CD14-positive monocyte (primary cell): ENCODE data around the gene ANAPC10. TPM values are rescaled to one million over a fixed set of nuclear protein-coding genes. Genes with fewer than 3 reads are reported as not detected.

Source experiments
- DNase-seq, 3 donors: peaks; one replicate each; pipeline ENCODE4 v3.0.0-alpha.2; 2011 to 2022
- H2AFZ ChIP-seq: 2 replicates; pipeline ENCODE4 v1.6.0; 2012; ENCODE audit warnings: mild to moderate bottlenecking, low read depth, low read length, inconsistent platforms; ENCODE audit not compliant: insufficient read depth, poor library complexity, severe bottlenecking
- H3K27ac ChIP-seq, 2 donors: 1 replicate in 1 of 2; 2 replicates in 1 of 2; pipeline ENCODE4 v1.5.1; 2012 to 2013; ENCODE audit warnings: low read length in 2 of 2, control low read depth in 1 of 2, inconsistent platforms in 1 of 2, low read depth in 1 of 2, mild to moderate bottlenecking in 1 of 2
- H3K27me3 ChIP-seq, 2 donors: one replicate each; pipeline versions ENCODE4 v1.6.0 to v1.6.1; 2011 to 2013; ENCODE audit warnings: low read length in 2 of 2; ENCODE audit not compliant: control insufficient read depth in 2 of 2, insufficient read depth in 2 of 2
- H3K36me3 ChIP-seq, 2 donors: replicated peaks in 1 of 2; 1 replicate in 1 of 2; 2 replicates in 1 of 2; pipeline versions ENCODE4 v1.5.1 to v1.6.1; 2012 to 2013; ENCODE audit warnings: low read length in 2 of 2, control low read depth in 1 of 2, inconsistent platforms in 1 of 2, mild to moderate bottlenecking in 1 of 2; ENCODE audit not compliant: insufficient read depth in 2 of 2, control insufficient read depth in 1 of 2
- H3K4me1 ChIP-seq, 2 donors: 1 replicate in 1 of 2; 2 replicates in 1 of 2; pipeline versions ENCODE4 v1.5.1 to v1.6.1; 2012 to 2013; ENCODE audit warnings: low read length in 2 of 2, control low read depth in 1 of 2, inconsistent platforms in 1 of 2, mild to moderate bottlenecking in 1 of 2, moderate library complexity in 1 of 2; ENCODE audit not compliant: insufficient read depth in 2 of 2, control insufficient read depth in 1 of 2
- H3K4me2 ChIP-seq: replicated peaks from 2 replicates; pipeline ENCODE3; 2012; ENCODE audit warnings: low read length, moderate library complexity, mild to moderate bottlenecking; ENCODE audit not compliant: poor library complexity, severe bottlenecking; ENCODE audit errors: extremely low read depth
- H3K4me3 ChIP-seq, 3 experiments: fragments of 200-600 bp in 1 of 3; sonication (generic) in 1 of 3; replicated peaks in 1 of 3; 1 replicate in 2 of 3; 2 replicates in 1 of 3; pipeline ENCODE4 v1.5.1; 2011 to 2013; ENCODE audit warnings: low read length in 3 of 3, mild to moderate bottlenecking in 3 of 3, control low read depth in 2 of 3, low read depth in 2 of 3, inconsistent platforms in 1 of 3, moderate library complexity in 1 of 3
- H3K79me2 ChIP-seq: 2 replicates; pipeline ENCODE4 v1.6.0; 2012; ENCODE audit warnings: mild to moderate bottlenecking, control low read depth, inconsistent platforms, low read length, moderate library complexity; ENCODE audit not compliant: insufficient read depth
- H3K9ac ChIP-seq: 2 replicates; pipeline ENCODE4 v1.6.0; 2017; ENCODE audit warnings: low read length, mild to moderate bottlenecking; ENCODE audit not compliant: insufficient read depth, poor library complexity, severe bottlenecking
- H3K9me3 ChIP-seq, 2 donors: replicated peaks in 1 of 2; 1 replicate in 1 of 2; 2 replicates in 1 of 2; pipeline versions ENCODE4 v1.5.1 to v1.6.1; 2012 to 2013; ENCODE audit warnings: low read length in 2 of 2, control low read depth in 1 of 2; ENCODE audit not compliant: control insufficient read depth in 1 of 2, insufficient read depth in 1 of 2
- H4K20me1 ChIP-seq: 2 replicates; pipeline ENCODE4 v1.6.0; 2012; ENCODE audit warnings: mild to moderate bottlenecking, low read length, control low read depth, moderate library complexity; ENCODE audit not compliant: insufficient read depth
- H3K27ac Mint-ChIP-seq, 7 donors: one replicate each; pipeline ENCODE4 v1.8.0; 2020; ENCODE audit warnings: mild to moderate bottlenecking in 7 of 7, mixed read lengths in 7 of 7, moderate library complexity in 6 of 7, inconsistent platforms in 2 of 7
- H3K27me3 Mint-ChIP-seq, 3 donors: one replicate each; pipeline ENCODE4 v1.8.0; 2021 to 2022; ENCODE audit warnings: low read depth in 3 of 3, mild to moderate bottlenecking in 3 of 3, mixed read lengths in 3 of 3, moderate library complexity in 3 of 3, inconsistent platforms in 1 of 3
- H3K36me3 Mint-ChIP-seq, 2 donors: one replicate each; pipeline ENCODE4 v1.8.0; 2020; ENCODE audit warnings: mixed read lengths in 2 of 2, inconsistent platforms in 1 of 2, mild to moderate bottlenecking in 1 of 2
- H3K4me1 Mint-ChIP-seq: one replicate; pipeline ENCODE4 v1.8.0; 2020; ENCODE audit warnings: mild to moderate bottlenecking, mixed read lengths
- H3K4me3 Mint-ChIP-seq, 2 donors: one replicate each; pipeline ENCODE4 v1.8.0; 2020; ENCODE audit warnings: mild to moderate bottlenecking in 2 of 2, mixed read lengths in 2 of 2, moderate library complexity in 1 of 2
- H3K9me3 Mint-ChIP-seq, 7 donors: one replicate each; pipeline ENCODE4 v1.8.0; 2020 to 2022; ENCODE audit warnings: mixed read lengths in 7 of 7, mild to moderate bottlenecking in 6 of 7, moderate library complexity in 6 of 7, inconsistent platforms in 2 of 7
- CTCF ChIP-seq: fragments of 200-600 bp; IDR thresholded peaks from one replicate; pipeline ENCODE4 v1.8.0; 2022; ENCODE audit warnings: antibody characterized with exemption, mild to moderate bottlenecking
- WGBS: methylation state at CpG from one replicate; pipeline ENCODE4 v1.1.5; 2013; ENCODE audit warnings: missing lambda C conversion rate; ENCODE audit not compliant: insufficient coverage; 5-methylcytosine and 5-hydroxymethylcytosine counted together
- intact Hi-C, 2 donors: fragments of 100-400 bp; cut with micrococcal nuclease; formaldehyde crosslinking; loops; one replicate each; pipeline versions ENCODE4 v1.15.0 to v1.15.1; 2023
- polyA plus RNA-seq, 3 donors: library from polyadenylated mRNA; depleted of rRNA in 1 of 3; unstranded in 2 of 3; stranded (reverse) in 1 of 3; fragments of 300-500 nt in 2 of 3; fragments of >200 nt in 1 of 3; fragmentation: Illumina TruSeq in 2 of 3; gene quantifications; 1 replicate in 2 of 3; 2 replicates in 1 of 3; pipeline ENCODE4 v1.2.3, GENCODE V29; 2012 to 2021

ANAPC10 gene
- polyA plus RNA-seq, 3 donors: 11.1 to 25.4 (median 21.3) TPM

- H2AFZ ChIP-seq: no peak overlapping the region
- no peak overlapping the region for H3K9ac ChIP-seq
- 97% methylated on average over 4 of the region's 4 CpGs for WGBS
- Mint-ChIP-seq H3K27me3 (peaks cover 0 to 2% (median 0%) of the 10 kb centered on the region in 3 donors), H3K36me3 (peaks cover 16 to 25% of the 10 kb centered on the region in 2 donors), H3K27ac (no peak overlapping the region), H3K4me3 (no peak overlapping the region), H3K9me3 (peaks cover 0 to 2% (median 0%) of the 10 kb centered on the region in 7 donors), H3K4me1 (no peaks in the 10 kb centered on the region)
- no peaks in the 10 kb centered on the region for H3K27me3 ChIP-seq
- no peaks in the 10 kb centered on the region for H3K9me3 ChIP-seq
- H3K27ac ChIP-seq: no peak overlapping the region
- TF ChIP-seq CTCF: no peak
- no peak overlapping the region for H3K4me3 ChIP-seq
- H4K20me1 ChIP-seq: no peaks in the 10 kb centered on the region
- H3K4me2 ChIP-seq: no peak overlapping the region
- intact Hi-C loops: no loop called here
- no peak for DNase-seq
- peaks cover 0 to 7% of the 10 kb centered on the region in 2 donors for H3K36me3 ChIP-seq
- H3K79me2 ChIP-seq: no peaks in the 10 kb centered on the region
- no peaks in the 10 kb centered on the region for H3K4me1 ChIP-seq
Measured at GRCh38 chr4:145047151-145047550, 50.8 kb downstream of the ANAPC10 start.

DNA sequence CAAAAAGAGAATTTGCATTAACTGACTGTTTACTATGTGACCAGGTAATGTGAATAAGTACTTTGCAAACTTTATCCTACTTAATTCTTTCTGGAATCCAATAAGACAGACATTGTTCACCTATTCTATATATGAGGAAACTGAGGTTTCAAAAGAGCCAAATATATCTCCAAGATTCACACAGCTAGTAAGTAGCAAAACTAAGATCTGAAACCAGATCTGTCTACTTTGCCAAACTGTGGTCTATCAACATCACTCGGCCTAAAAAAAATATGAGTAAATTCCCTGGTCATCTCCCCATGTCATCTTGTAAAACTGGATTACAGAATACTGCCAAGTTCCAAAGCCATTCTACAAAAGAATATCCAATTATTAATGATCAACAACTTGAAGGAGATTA lies 52.8 kb downstream of the ANAPC10 start:
- Histone ChIP-seq H2AFZ (no peak overlapping the region), H3K4me2 (no peak overlapping the region), H3K27me3 (no peaks in the 10 kb centered on the region), H4K20me1 (no peaks in the 10 kb centered on the region), H3K9ac (no peak overlapping the region), H3K4me3 (no peak overlapping the region), H3K4me1 (peaks cover 0 to 5% of the 10 kb centered on the region in 2 donors), H3K36me3 (no peaks in the 10 kb centered on the region), H3K79me2 (no peaks in the 10 kb centered on the region), H3K27ac (no peak overlapping the region), H3K9me3 (no peaks in the 10 kb centered on the region)
- Mint-ChIP-seq H3K27me3 (peaks cover 0 to 2% (median 0%) of the 10 kb centered on the region in 3 donors), H3K4me3 (no peak overlapping the region), H3K27ac (no peak overlapping the region), H3K36me3 (peaks cover 7 to 16% of the 10 kb centered on the region in 2 donors), H3K4me1 (peaks cover 6% of the 10 kb centered on the region), H3K9me3 (no peaks in the 10 kb centered on the region)
- intact Hi-C loops: no loop called here
- WGBS: no CpG with 5 or more reads among the region's 1 CpG
- TF ChIP-seq CTCF: no peak
- no peak for DNase-seq
